ENCODE data around the gene OXA1L. TPM values are rescaled to one million over a fixed set of nuclear protein-coding genes. Genes with fewer than 3 reads are reported as not detected.
A peak's percentile ranks its signal among the peaks of the same experiment; 100 is the strongest.

The OXA1L gene
- total RNA-seq, 1 donor from 2014 or later = 190 TPM

DNA sequence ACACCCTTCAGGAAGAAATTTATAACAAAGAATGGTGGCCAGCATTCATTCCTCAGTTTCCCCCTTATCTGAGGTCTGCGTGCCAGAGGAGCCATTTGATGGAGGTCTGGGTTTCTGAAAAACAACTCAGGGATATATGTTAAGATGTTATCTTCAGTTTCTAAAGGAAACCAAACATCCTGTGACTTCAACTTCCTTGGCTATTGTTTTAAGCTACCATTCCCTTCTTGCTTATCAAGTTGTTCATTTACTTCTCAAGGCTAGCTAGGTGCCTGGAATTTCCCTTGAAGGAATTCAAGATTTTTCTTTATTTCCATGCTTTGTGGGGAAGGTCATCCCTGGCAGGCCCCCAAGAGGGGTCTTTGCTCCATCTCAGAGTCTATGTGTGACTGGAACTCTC lies 27.1 kb upstream of the OXA1L start:
- DNase-seq = no peak
- TF ChIP-seq, protein P1, sequence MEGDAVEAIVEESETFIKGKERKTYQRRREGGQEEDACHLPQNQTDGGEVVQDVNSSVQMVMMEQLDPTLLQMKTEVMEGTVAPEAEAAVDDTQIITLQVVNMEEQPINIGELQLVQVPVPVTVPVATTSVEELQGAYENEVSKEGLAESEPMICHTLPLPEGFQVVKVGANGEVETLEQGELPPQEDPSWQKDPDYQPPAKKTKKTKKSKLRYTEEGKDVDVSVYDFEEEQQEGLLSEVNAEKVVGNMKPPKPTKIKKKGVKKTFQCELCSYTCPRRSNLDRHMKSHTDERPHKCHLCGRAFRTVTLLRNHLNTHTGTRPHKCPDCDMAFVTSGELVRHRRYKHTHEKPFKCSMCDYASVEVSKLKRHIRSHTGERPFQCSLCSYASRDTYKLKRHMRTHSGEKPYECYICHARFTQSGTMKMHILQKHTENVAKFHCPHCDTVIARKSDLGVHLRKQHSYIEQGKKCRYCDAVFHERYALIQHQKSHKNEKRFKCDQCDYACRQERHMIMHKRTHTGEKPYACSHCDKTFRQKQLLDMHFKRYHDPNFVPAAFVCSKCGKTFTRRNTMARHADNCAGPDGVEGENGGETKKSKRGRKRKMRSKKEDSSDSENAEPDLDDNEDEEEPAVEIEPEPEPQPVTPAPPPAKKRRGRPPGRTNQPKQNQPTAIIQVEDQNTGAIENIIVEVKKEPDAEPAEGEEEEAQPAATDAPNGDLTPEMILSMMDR (IDR thresholded peaks at IDR 0.05) = no peak
- Mint-ChIP-seq H3K27me3 (no peaks in the 10 kb centered on the region), H3K27ac (no peak overlapping the region), H3K4me3 (no peak overlapping the region), H3K36me3 (ENCODE audit: low read depth) (no peaks in the 10 kb centered on the region), H3K9me3 (no peaks in the 10 kb centered on the region), H3K4me1 (peaks cover 4% of the 10 kb centered on the region)
- intact Hi-C loops (cut with micrococcal nuclease) = no loop called here
- ATAC-seq (ENCODE audit: low read depth) = no peak
- CTCF ChIA-PET = no interaction called here
- POLR2A ChIA-PET = no interaction called here

GRCh38 chr14:22740020-22740419 lies 26.5 kb upstream of the OXA1L start:
- CTCF ChIA-PET = no interaction called here
- Mint-ChIP-seq H3K27me3 (no peaks in the 10 kb centered on the region), H3K27ac (no peak overlapping the region), H3K36me3 (ENCODE audit: low read depth) (no peaks in the 10 kb centered on the region), H3K9me3 (no peaks in the 10 kb centered on the region), H3K4me3 (no peak overlapping the region), H3K4me1 (peaks cover 4% of the 10 kb centered on the region)
- POLR2A ChIA-PET = no interaction called here
- intact Hi-C loops (cut with micrococcal nuclease) = loop anchor here (10.0 kb wide), 1 partner anchor 85 kb away; no protein-coding TSS in a partner anchor
- TF ChIP-seq, protein P1 (IDR thresholded peaks at IDR 0.05) = no peak
- ATAC-seq (ENCODE audit: low read depth) (no peak), DNase-seq (no peak)

- TF ChIP-seq, protein P1 (IDR thresholded peaks at IDR 0.05) = no peak
- H3K4me1 Mint-ChIP-seq = peaks cover 20% of the 10 kb centered on the region
- POLR2A ChIA-PET = no interaction called here
- peak overlapping the region; percentile 99 for H3K27ac Mint-ChIP-seq
- intact Hi-C loops (cut with micrococcal nuclease) = loop anchor here (1.0 to 10.0 kb wide), 5 partner anchors 19 to 106 kb away; partner anchors contain the start of gene OXA1L
- no peak overlapping the region for H3K4me3 Mint-ChIP-seq
- DNase-seq (no peak), ATAC-seq (ENCODE audit: low read depth) (no peak)
- H3K27me3 Mint-ChIP-seq = no peaks in the 10 kb centered on the region
- H3K36me3 Mint-ChIP-seq (ENCODE audit: low read depth) = no peaks in the 10 kb centered on the region
- no peaks in the 10 kb centered on the region for H3K9me3 Mint-ChIP-seq
- CTCF ChIA-PET = interaction anchor here (1.3 to 2.8 kb wide), 3 partner anchors 75 to 158 kb away, joined by 3 to 23 read pairs (median 7); no protein-coding TSS in a partner anchor
Measured at GRCh38 chr14:22747769-22748168, 18.7 kb upstream of the OXA1L start.

DNA sequence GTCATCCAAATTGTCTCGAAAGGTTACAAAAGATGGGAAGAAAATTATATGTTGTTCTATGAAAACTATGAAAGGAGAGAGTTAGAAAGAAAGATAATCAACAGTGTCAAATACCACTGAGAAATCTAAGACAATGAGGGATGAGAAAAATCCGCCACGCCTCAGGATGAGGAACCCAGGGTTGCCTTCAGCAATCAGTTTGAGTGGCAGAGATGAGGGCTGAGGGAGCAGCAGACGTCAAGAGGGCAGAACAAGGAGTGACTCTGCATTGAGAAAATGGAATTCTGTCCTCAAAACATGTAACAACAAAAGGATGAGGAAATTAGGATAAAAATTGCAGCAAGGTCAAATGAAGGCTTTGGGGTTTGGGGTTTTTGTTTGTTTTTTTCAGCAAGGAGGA lies 18.3 kb upstream of the OXA1L start:
- H3K9me3 Mint-ChIP-seq = no peaks in the 10 kb centered on the region

GRCh38 chr14:22748631-22749068 lies 17.8 kb upstream of the OXA1L start:
- no peaks in the 10 kb centered on the region for H3K27me3 Mint-ChIP-seq

More for the DNA sequence above, 18.3 kb upstream of the OXA1L start:
- ATAC-seq (ENCODE audit: low read depth) (no peak), DNase-seq (no peak)
- peak overlapping the region; percentile 99 for H3K27ac Mint-ChIP-seq
- H3K27me3 Mint-ChIP-seq = no peaks in the 10 kb centered on the region
- H3K4me1 Mint-ChIP-seq = peaks cover 20% of the 10 kb centered on the region
- H3K4me3 Mint-ChIP-seq = peak overlapping the region; percentile 78
- intact Hi-C loops (cut with micrococcal nuclease) = loop anchor here (1.0 to 10.0 kb wide), 5 partner anchors 19 to 105 kb away; partner anchors contain the start of gene OXA1L
- ChIA-PET POLR2A (interaction anchor here (1.4 kb wide), 1 partner anchor 74 kb away, joined by 7 read pairs; no protein-coding TSS in a partner anchor), CTCF (interaction anchor here (0.6 to 2.8 kb wide), 6 partner anchors 37 to 159 kb away, joined by 3 to 23 read pairs (median 5); no protein-coding TSS in a partner anchor)
- H3K36me3 Mint-ChIP-seq (ENCODE audit: low read depth) = no peaks in the 10 kb centered on the region
- TF ChIP-seq, protein P1 (IDR thresholded peaks at IDR 0.05) = no peak

More at GRCh38 chr14:22748631-22749068, 17.8 kb upstream of the OXA1L start:
- intact Hi-C loops (cut with micrococcal nuclease) = loop anchor here (1.0 to 10.0 kb wide), 5 partner anchors 18 to 105 kb away; partner anchors contain the start of gene OXA1L
- POLR2A ChIA-PET = interaction anchor here (0.6 to 1.9 kb wide), 6 partner anchors 18 to 138 kb away, joined by 3 to 9 read pairs (median 6); partner anchors contain the start of genes MRPL52 and OXA1L
- Mint-ChIP-seq H3K36me3 (ENCODE audit: low read depth) (no peaks in the 10 kb centered on the region), H3K4me3 (peak overlapping the region; percentile 78), H3K9me3 (no peaks in the 10 kb centered on the region), H3K27ac (peak overlapping the region; percentile 99), H3K4me1 (peaks cover 23% of the 10 kb centered on the region)
- TF ChIP-seq, protein P1 (IDR thresholded peaks at IDR 0.05) = no peak
- DNase-seq (peak; percentile 24), ATAC-seq (ENCODE audit: low read depth) (peak; percentile 78)
- CTCF ChIA-PET = interaction anchor here (0.6 to 2.8 kb wide), 18 partner anchors 11 to 234 kb away, joined by 3 to 34 read pairs (median 4); partner anchors contain the start of gene OXA1L
